GM18517 (cell line): ENCODE data around the gene ZNF672.
"Not testable (repeated sequence)": the region's sequence is repeated elsewhere in the genome, so short reads cannot be mapped to it uniquely, and the experiment has no call there.

Experiments used
- ATAC-seq: cut with Tn5 transposase; IDR thresholded peaks from one replicate; pipeline ENCODE4 v1.9.1; 2021; ENCODE audit warnings: mild to moderate bottlenecking, moderate library complexity; ENCODE audit not compliant: unreplicated experiment

ZNF672 gene

GRCh38 chr1:248812736-248813425 lies 25.1 kb upstream of the ZNF672 start:
- no peak for ATAC-seq

- no peak for ATAC-seq
These were observed 24.5 kb upstream of the ZNF672 start for GRCh38 chr1:248813546-248813945.

GRCh38 chr1:248814351-248814750 lies 23.7 kb upstream of the ZNF672 start:
- no peak for ATAC-seq

GRCh38 chr1:248815407-248816034 lies 22.5 kb upstream of the ZNF672 start:
- no peak for ATAC-seq

DNA sequence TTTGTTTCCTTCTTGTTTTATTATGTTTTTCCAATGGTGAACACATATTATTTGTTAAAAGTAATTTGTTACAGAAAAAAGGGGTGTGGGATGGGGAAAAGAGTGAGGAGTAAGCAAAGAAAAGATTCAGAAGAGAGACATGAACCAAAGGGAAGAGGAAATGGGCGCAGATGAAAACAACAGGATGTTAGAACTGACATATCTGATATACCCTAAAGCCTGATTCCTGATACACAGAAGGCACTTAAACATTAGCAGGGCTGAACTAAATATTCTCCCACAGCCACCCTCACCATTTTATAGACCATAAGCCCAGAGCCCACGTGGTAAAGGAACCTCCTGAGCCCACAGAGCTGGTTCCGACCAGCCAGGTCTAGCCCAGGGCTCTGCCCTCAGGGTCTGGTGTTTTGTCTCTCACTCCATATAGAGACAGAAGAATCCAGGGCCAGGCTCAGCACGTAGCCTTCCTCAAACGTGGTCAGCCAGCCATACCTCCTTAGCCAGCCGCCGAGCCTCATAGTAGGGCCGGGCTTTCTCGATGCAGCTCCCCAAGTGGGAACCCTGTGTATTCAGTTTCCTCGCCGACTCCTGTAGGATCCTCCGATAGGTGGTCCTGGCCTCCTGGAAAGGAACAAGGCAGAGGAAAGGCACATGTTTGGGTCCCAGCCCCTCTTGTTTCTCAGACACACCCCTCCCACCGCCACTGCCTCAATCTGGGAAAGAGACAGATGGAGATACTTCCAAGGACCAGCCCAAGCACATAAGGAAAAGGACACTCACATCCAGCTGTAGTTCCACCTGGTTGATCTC lies 21.8 kb upstream of the ZNF672 start:
- ATAC-seq: no peak

GRCh38 chr1:248817065-248817464 lies 21.0 kb upstream of the ZNF672 start:
- no peak for ATAC-seq

GRCh38 chr1:248818505-248819374 lies 19.3 kb upstream of the ZNF672 start:
- ATAC-seq: no peak

- ATAC-seq: no peak
These were observed 17.9 kb upstream of the ZNF672 start for GRCh38 chr1:248820041-248820585.

DNA sequence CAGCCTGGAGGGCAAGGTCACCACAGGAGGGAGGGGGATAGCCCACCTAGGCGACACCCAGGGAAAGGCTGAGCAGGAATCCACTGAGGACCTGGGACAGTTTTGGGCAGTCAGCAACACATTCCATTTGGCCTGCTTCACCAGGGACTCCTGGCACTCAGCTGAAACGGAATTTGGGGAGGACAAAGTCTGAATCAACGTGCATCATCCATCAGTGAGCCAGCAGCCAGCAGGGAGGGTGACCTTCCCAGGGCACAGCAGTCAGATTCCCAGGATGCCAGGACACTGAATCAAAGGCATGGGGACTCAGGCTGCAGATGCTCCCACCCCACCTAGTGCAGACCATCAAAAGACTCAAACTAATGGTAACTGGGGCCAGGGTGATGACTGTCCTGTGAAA lies 16.9 kb upstream of the ZNF672 start:
- ATAC-seq: no peak

- no peak for ATAC-seq
These were observed 16.4 kb upstream of the ZNF672 start for GRCh38 chr1:248821641-248822040.

DNA sequence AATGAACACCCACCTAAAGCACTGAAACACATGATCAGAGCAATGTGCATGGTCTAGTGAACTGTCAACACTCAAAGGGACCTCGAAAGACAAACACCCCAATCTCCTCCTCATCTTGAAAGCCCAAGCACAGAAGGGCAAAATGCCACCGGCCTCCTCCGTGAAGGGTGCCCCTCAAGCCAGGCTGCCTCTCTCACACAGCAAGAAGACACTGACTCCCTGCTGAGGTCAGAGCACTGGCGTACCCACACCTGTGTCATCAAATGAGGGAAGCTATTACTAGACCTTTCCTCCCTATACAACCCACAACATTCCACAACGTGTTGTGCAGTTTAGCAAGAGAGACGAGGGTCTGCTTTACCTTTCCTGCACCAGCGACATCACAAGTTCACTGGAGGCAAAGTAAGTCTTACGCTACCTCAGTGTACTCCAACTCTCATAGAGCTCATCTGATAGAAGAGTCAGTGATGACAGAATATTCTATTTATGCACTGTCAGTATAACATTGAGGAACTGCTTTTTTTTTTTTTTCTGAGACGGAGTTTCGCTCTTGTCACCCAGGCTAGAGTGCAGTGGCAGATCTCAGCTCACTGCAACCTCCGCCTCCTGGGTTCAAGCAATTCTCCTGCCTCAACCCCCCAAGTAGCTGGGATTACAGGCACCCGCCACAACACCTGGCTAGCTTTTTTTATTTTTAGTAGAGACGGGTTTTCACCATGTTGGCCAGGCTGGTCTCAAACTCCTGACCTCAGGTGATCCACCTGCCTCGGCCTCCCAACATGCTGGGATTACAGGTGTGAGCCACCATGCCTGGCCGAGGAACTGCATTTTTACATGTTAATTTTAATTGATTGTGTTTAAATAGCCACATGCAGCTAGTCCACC lies 15.6 kb upstream of the ZNF672 start:
- peak; percentile 49 for ATAC-seq

DNA sequence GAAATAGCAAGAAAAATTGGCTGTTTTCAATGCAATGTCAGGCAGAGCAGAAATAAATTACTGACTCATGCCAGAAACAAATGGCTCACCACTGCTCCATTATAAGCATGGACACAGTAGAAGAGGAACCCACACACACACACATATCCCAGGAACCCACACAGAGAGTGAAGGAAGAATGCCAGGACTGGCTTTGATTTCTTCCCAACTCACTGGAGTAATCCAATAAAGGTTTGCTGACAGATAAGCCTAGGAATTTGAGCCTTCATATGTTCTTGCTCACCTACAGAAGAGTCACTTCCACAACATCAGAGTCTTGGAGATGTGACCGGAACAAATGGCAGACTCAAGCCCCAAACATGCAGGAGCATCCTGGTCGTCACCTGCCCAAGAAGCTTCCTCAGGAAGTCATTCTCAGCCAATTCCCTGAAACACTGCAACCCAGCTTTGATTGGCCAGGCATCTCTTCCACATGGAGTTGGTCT lies 14.5 kb upstream of the ZNF672 start:
- no peak for ATAC-seq

DNA sequence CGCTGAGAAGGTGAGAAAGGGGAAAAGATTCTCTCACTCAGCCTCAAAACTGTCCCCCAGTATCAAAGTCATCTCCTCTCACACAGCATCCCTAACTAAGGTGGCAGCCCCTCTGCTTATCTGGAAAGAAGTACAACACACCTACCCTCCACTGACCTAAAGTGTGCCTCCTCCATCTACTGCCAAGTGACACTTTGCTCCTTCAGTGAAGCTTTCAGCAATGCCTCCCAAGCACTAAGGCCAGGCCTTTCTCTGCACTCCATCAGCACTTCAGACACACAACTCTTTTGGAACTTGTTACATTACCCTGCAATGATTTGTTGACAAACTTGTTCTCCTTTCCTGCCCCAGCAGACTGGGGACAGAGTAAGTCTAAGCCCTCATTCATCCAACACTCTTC lies 13.7 kb upstream of the ZNF672 start:
- no peak for ATAC-seq

DNA sequence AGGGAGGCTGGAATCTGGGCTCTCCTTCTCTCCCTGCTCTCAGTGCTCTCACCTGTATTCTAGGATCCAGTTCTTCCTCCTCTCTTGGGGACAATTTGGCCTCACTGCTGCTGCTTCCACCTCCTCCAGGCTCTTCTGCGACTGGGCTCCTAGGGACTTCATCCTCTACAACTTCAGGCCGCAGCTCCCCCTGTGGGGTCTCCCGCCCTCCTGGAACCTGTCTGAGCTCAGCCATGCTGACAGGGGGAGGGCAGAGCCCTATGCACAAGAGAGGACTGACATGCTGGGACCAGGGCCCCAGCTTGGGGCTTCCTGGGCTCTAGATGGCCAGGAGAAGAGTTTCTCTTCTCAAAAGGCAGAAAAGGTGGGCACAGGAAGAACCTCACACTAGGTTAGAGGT lies 13.3 kb upstream of the ZNF672 start:
- no peak for ATAC-seq

GRCh38 chr1:248825136-248825535 lies 12.9 kb upstream of the ZNF672 start:
- no peak for ATAC-seq

- no peak for ATAC-seq
These were observed 12.5 kb upstream of the ZNF672 start for GRCh38 chr1:248825573-248825908.

GRCh38 chr1:248825909-248826760 lies 11.9 kb upstream of the ZNF672 start, which contains the start of gene SH3BP5L:
SH3BP5L (minus strand) TSS chr1:248825915; CDS start chr1:248824935, 980 bp downstream.
- peak; percentile 92 for ATAC-seq

DNA sequence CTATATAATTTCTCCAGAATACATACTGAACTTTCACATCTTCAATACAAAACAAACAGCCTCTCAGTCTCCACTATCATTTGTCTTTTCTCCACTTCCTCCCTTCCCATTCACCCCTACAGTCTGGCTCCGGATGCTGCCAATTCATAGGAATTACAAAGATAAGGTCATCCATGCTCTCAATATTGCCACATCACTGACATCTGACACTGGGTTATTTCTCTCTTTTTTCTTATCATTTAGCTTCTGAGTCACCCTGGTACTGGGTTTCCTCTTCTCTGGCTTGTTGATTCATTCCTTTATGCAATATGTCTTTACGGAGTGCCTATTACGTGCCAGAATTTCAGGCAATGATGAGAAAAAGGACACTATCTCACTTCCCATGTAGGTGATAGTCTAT lies 9.2 kb upstream of the ZNF672 start:
- ATAC-seq: no peak

- not testable (repeated sequence) for ATAC-seq
These were observed 7.4 kb upstream of the ZNF672 start for GRCh38 chr1:248830718-248831017.
